NCI-H1417 treated with DMSO at 0.1 percent for 48 hours (cell line): ENCODE measurements around the gene RGS14.
"Not testable (repeated sequence)": the region's sequence is repeated elsewhere in the genome, so short reads cannot be mapped to it uniquely, and the experiment has no call there.

Experiments used
- DNase-seq: peaks from one replicate; lab custom pipeline; 2025; lab: John Stamatoyannopoulos, UW

Gene RGS14

DNA sequence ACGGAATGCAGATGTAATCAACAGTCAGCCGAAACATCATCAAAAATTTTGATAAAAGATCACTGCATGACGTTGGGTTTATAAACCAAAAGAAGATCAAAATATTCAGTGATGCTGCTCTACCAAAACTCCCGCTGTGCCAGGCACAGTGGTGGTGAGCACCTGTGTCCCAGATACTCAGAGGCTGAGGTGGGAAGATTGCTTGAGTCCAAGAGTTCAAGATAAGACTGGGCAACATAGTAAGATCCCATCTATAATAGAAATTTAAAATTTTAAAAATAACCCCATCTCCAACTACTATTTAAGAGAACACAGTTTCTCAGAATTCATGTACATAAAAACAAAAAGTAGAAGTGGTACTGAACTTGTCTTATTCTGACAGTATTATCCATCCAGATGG, 10.0 kb upstream of the RGS14 start:
- DNase-seq = no peak

DNA sequence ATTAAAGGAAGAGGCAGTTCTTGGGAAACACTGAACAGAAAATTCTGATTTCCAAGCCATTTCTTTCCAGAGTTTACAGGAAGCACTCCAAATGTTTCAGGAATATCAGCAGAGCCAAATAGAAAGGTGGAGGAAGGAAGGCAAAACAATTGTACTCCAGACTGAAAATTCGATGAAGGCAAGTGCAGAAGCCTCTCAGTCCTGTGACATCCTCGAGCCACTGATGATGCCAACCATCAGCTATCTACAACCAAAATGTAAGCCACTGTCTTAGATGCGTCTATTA, 8.4 kb upstream of the RGS14 start:
- DNase-seq = no peak

DNA sequence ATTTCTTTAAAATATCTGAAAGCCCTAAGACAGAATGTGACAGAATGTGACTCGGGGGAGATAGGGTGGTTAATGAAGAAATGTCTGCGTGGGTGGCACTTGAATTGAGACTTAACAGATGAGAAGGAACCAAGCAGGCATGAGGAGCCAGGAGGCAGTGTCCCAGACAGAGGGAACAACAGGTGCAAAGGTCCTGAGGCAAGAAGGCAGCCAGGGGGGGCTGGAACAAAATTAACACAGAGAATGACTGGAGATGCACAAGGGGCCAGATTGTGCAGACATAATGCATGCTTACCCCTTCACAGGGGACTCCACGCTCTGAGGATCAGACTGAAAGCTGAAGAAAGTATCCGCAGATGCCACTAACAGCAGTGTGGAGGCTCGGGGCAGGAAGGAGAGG, 8.0 kb upstream of the RGS14 start:
- no peak for DNase-seq

DNA sequence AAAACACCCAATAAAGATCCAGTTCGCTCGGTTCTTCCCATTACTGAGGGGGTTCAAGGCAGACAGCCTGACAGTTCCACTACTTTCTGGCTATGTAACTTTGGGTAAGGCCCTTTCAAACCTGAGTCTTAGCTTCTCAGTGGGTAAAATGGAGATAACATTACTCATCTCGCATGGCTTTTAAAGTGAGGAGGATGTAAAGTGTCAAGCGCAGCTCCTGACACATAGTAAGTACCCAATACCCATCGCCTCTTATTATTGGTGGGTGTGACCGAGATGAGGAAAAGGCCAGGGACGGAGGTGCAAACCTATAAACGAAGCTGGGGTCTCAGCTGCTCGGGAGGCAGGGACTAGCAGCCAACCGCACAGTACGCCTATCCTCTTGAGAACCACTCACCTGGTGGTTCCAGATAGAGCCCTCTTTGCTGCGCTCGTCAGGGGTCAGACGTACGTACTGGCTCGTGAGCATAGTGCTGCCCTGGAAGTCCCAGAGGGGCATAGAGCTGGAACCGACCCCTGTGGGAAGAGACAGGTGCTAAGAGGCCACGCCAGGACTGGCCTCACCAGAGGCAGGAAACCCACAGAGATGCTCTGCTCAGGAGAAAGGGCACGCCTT, 6.8 kb upstream of the RGS14 start:
- DNase-seq = no peak

DNA sequence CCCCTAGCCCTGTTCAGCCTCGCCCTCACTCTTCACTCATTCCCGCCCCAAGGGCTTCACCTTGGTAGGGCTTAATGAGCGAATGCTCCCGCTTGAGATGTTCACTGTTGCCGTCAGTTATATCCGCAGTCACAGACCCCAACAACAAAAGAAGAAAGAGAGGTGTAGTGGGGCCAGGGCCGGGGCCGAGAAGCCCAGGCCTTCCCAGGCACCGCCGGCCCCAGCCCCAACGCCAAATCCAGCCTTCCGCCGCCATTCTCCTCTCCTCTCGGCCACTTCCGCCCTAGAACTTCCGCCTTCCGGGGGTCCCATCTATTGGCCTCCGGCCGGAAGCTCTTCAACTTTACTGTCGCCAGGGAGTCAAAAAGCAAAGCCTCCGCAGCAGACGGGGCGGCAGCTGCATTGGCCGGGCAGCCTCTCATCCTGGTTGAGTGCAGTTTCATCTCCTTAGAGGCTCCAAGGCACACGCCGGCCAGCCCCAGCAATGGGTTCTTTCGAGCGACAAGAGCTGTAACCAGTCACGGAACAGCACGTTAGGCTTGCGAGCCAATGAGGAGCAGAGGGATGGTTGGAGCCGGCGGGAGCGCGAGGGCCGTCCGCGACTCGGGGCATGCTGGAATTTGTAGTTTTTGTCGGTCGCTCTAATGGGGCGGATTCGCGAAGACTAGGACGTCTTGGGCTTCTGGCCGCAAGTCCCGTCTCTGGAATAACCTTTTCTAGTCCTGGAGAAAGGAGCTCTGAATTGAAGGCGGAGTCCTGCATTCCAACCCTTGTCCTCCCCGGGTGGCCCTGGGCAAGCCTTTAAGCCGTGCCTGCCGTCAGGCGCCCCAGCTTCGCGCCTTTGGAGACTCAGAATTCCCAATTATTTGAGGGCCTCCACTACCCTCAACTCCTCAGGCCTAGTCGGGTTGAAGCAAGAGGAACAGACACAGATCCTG, 6.1 kb upstream of the RGS14 start, which contains the start of gene LMAN2:
Gene LMAN2, minus strand, starts transcription at position 277 of the 938 bp plus-strand sequence. Its CDS starts 21 bp downstream, at position 256.
- peak; percentile 51 for DNase-seq

DNA sequence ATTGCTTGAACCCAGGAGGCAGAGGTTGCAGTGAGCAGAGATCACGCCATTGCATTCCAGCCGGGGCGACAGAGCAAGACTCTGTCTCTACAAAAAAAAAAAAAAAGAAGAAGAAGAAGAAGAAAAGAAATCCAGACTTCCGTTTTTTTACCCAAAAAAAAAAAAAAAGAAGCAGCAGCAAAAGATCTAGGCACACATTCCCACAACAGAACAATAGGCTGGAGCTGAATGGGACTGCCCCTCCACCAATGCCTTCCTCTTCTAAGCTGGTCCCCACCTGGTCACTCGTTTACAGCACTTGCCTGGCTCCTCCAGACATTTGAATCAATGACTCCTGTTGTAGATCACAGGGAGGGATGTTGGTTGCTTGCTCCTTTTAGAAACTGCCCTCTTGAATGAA, 4.6 kb upstream of the RGS14 start:
- no peak for DNase-seq

DNA sequence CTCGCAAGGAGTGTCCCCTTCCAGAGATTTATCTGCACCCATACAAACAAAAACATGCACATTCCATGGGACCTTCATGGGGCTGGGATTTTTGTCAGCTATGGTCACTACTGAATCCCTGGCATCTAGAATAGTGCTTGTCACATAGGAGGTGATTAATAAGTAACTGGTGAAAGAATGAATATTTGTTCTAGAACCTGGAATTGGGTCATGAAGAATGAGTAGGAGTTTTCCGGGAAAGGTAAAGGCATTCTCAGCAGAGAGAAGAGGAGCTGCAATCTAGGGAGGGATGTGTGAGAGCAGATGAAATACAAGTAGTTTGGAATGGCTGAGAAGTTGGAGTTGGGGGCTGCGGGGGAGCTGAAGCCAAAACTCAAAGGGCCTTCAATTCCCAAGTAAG, 3.5 kb upstream of the RGS14 start:
- no peak for DNase-seq

DNA sequence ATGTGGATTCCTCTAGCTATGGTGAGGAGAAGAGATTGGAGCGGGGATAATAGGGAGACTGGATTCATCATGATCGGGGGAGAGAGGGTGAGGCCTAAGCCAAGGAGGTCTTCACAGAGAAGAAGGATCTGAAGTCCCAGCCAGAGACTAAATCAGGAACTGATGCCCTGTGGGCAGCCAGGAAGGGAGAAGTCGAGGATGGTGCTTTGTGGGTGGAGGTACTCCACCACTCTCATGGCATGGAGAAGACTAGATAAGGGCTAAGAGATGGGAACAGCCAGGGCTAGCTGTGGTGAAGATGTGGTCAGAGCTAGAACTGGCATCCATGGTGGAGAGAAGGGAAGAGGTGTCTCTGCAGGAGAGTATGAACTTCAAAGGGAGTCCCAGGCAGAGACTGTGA, 3.0 kb upstream of the RGS14 start:
- no peak for DNase-seq

DNA sequence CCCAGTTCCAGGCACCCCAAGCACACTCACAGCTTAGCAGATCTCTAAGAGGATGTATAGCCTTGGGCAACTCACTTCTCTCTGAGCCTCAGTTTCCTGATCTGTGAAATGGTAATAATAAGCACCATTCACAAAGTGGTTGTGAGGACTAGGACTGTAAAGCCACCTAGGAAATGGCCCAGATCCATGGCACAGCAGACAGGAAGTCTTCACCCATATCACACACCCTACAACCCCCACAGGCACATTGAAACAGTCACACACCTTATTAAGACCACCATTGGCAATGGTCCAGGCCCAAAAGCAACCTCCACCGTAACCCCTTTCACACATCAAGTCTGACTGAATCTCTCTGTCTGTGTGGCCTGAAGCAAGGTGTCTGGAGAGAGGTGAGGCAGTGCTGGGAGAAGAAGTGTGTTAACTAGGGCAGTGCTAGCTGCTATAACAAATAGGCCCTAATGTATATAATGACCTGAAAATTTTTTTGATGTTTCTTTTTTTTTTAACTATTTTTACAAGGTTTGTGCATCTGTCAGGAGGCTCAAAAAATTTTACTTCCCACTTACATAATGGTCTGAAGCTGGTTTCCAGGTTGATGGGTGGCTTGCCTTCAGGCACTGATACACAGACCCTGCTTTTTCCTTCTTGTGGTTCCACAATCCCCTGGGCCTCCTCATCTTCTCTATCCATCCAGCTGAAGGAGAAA, 2.4 kb upstream of the RGS14 start:
- no peak for DNase-seq

DNA sequence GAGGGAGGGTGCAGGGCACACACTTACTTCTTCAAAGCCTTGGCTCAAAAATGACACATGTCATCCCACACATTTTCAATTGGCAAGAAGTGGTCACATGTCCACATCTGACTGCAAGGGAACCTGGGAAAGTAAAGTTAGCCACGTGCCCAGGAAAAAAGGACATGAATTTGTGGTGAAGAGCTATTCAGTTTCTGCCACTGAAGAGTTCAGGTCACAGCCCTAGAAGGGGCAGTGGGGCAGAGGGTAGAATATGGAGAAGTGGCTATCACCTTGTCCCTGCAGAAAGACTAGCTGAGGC, 1.9 kb upstream of the RGS14 start:
- DNase-seq = no peak

DNA sequence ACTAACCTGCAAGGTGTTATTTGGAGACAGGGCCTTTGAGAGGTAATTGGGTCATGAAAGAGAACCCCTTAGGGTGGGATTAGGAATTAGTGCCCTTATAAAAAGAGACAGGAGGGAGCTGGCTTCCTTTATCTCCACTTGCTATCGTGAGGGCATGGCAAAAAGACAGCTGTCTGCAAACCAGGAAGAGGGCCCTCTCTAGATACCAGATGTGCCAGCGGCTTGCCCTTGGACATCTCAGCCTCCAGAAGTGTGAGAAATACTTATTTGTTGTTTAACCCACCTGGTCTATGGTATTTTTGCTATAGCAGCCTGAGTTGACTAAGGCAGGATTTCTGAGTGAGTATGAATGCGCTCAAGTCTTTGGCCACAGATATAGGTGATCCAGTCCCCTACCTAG, 978 bp upstream of the RGS14 start:
- no peak for DNase-seq

DNA sequence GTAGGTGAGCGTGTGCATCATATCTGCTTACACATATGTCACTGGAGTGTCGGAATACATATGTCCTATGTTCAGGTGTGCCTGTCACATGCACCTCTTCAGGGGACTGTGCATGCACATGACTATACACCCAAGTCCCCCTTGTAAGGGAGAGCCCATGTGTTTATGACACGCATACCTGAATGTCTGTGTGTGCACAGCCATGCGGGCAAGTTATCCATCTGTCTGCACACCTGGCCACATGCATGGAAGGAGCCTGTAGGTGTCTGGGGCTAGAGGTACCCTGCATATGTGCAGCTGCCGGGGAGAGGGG, 622 bp upstream of the RGS14 start:
- no peak for DNase-seq

DNA sequence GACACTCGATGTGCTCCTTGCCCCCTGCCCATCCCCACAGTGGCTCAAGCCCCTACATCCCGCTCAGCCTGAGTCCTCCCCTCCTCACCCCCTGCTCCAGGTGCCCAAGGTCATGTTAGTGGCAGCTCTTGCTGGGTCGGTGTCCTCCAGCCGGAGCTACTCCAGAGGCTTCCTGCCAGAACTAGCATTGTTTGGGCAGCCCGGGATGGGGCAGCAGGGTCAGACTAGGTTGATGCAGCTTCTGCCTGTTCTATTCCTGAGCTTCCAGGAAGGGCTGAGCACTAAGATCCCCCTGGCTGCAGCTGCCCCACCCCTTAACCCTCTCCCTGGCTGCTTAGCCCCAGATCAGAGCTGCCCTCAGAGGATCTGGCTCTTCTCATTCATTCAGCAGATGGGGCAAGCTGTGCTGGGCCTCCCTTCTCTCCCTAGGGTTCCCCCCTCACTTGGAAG, 671 bp downstream of the RGS14 start:
- DNase-seq = no peak

DNA sequence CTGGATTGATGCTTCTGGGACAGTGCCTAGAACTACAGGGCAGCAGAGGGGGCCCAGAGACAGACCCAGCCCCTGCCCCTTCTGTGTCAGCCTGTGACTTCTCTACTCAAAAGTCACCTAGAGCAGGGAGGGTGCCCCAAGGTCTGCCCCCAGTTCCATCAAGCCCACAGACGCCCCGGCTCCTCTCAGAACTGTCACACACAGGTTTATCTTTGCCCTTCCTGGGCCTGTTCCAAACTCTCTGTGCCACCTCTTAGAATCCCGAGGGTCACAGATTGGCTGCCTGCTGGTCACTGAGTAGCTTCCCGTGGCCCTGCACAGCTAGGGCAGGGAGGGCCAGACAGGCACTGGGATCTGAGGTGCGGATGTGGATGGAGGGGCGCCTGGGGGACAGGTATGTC, 1.7 kb downstream of the RGS14 start:
- no peak for DNase-seq

DNA sequence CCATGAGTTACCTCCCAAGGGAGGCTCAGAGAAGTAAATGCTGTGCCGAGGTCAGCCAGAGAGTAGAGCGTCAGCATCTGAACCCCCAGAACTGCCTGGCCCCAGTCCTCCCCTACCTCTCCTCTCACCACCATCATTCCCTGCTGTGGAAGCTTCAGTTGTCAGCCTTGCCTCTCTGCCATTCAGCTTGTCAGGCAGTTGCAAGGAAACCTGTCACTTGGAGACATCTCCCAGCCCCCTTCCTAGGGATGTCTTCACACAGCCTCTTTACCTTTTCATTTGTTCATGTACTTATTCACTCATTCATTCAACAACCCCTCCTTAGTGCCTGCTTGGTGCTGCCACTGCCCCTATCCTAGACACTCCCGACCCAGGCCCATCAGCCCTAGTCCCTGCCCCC, 2.1 kb downstream of the RGS14 start:
- DNase-seq = no peak

DNA sequence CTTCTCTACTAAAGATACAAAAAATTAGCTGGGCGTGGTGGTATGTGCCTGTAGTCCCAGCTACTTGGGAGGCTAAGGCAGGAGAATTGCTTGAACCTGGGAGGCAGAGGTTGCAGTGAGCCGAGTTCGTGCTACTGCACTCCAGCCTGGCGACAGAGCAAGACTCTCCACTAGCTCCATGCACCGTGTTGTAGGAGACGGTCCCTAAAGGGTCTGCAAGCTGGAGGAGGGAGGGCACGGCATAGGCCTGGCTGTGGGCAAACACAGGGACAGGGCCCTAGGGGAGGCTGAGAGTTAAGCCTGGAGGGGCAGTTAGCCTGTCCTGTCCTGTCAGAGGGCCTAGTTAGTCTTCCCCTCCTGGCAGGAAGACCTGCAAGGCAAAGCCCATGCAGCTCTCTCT, 3.0 kb downstream of the RGS14 start:
- not testable (repeated sequence) for DNase-seq

DNA sequence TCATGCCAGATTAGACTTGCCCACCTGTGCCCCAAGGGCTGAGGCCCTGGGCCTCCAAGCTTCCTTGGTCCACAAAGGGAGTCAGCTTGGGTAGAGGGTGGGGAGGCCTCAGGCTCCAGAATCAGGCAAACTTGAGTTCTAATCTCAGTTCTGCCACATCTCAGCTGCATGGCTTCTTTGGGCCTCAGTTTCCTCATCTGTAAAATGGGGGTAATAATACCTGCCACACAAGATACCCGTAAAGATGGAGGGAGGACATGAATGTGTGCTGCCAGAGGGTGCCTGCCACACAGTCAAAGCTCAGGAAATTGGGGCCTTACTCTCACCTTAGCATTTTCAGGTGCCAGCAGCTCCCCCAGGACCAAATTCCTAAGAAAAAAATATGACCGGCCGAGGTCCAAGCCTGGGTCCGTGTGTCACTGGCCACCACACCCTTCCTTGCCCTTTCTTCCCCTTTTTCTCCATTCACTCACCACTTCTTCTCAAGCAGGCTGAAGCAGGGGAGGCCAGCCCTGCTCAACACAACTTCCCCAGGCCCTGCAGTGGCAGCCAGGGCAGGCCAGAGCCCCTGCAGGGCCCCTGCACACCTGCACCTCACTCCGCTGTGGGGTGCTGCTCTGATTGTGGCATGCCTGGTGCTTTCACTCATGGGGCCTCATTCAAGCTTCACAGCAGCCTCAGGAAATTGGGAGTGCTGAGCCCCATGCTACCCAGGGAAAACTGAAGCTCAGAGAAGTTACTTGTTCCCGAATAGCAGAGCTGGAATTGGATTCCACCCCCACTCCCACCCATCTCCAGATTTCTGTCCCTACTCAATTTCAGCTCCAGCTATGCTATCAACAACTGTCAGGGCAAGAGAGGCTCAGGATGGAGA, 3.9 kb downstream of the RGS14 start:
- no peak for DNase-seq

DNA sequence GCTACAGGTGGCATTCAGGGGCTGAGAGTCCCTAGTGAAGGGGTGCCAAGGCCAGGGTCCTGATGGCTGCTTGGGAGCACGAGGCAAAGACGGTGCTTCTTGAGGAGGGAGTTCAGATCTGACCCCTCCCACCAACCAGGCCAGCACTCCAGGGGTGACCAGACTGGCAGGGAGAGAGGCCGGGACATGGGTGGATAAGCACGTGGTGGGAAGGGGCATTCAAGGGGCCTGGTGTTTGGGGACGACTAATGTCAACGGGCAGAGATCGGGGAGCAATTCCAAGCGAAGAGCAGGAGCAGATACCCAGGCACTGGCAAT, 4.5 kb downstream of the RGS14 start:
- DNase-seq = no peak

DNA sequence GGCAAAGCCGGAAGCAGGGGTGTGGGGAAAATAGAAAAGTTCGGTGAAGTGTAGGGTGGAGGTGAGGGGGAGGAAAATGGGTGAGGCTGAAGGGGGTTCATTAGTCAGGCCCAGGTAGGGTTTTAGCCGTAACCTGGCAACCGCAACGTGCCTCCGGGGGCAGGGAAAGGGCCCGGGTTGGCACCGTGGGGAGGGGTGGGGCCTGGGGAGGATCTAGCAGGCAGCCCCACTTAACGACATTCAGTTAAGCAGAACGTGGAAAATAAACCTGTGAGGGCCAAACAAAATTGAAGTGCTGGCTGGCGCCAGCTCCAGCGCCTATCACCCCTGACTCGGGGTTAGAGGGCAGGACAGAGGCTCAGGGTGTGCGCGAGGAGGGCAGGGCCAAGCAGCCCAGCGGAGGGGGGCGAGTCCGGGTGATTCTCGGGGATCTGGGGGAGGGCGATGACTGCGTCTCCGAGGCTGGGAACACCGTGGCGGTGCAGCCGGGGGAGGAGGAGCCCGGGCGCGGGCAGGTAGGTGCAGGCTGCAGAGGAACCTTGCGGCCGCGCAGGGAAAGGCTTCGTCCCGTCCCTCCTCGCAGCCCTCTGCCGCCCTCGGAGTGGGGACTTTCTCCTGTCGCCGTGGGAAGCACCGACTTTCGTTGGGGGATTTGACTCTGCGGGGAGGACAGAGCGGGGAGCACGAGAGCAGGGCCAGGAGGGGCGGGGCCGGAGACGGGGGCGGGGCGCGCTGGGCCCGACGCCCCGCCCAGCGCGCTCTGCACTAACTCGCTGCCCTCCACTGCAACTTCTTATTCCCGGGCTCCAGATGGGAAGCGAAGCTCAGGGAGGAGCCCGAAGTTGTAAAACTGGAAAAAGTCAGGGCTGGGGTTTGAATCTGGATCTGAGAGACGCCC, 5.1 kb downstream of the RGS14 start:
- no peak for DNase-seq

DNA sequence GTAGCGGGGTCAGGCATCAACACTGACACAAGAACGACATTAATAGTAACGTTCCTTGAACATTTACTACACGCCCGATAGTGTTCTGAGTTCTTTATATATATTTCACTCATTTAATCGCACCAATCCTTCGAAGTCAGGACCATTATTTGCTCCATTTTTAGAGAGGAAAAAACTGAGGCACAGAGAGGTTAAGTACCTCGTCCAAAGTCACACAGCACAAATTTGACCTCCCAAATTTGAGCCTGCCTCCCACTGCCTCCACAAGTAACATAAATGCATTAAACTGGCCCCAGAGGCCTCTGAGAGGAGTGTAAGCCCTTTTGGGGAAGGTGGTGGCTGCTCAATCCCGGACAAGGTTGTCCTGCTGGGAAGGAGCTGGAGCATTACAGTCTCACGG, 5.8 kb downstream of the RGS14 start:
- no peak for DNase-seq

DNA sequence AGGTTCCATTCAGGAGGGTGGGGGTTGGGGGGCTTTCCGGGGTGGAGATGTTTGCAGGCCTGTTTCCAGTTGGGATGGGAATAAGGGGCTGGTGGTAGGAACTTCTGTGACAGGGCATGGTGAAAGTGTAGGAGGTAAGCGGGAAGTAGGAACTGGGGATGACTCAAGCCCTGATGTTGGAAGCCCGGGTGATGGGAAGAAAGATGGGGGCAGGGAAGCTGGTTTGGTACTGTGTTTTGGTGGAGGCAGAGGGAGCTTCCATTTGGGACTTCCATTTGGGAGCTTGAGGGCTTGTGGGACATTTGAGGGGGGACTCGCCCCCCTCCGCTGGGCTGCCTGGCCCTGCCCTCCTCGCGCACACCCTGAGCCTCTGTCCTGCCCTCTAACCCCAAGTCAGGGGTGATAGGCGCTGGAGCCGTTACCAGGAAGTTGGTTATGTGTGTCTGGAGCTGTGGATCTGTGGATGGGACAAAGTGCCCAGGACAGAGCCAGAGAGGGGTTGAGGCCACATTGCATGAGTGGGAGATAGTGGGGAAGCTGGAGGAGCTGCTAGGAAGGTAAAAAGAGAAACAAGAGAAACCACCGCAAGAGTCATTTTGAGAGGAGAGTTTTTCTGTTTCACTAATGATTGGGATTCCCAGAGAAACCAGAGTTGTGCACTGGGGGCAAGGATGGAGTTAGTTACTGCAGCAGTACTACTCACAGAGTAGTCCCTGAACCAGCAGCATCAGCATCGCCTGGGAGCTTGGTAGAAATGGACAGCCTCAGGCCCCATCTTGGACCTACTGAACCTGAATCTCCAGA, 6.6 kb downstream of the RGS14 start:
- DNase-seq = no peak
